Measurements from ENCODE around the gene ACP4.
"Not testable (repeated sequence)": the region's sequence is repeated elsewhere in the genome, so short reads cannot be mapped to it uniquely, and the experiment has no call there.

Gene ACP4

GRCh38 chr19:50777830-50778303 is 12.3 kb upstream of the ACP4 start:
- no peak for DNase-seq

GRCh38 chr19:50778906-50779430 is 11.2 kb upstream of the ACP4 start:
- no peak for DNase-seq

- no peak for DNase-seq
These were observed 10.4 kb upstream of the ACP4 start for GRCh38 chr19:50779504-50780457.

DNA sequence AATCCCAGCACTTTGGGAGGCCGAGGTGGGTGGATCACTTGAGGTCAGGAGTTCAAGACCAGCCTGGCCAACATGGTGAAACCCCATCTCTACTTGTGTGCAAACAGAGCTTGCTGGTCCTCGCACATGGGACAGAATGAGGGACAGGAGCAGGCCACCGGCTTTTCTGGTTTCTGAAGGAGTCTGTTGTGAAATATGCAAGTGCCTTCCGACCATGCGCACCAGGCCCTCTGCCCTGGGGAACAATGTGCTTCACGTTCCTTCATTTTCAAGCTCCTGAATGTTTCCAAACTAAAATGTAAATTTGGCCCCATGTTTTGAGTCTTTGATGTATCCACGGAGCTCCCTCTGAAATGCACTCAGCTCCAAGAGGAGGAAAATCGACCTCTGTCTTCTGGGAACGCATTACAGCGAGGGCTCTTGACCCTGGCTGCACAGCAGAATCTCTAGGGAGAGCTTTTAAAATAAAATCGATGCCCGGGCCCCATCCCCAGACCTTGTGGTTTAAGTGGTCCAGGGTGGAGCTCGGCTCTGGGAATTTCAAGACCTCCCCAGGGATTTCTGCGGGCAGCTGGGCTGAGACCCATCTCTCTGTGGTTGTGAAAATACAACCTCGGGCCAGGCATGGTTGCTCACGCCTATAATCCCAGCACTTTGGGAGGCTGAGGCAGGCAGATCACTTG is 9.3 kb upstream of the ACP4 start:
- DNase-seq, result no peak

GRCh38 chr19:50783848-50784152 is 6.4 kb upstream of the ACP4 start:
- not testable (repeated sequence) for DNase-seq

DNA sequence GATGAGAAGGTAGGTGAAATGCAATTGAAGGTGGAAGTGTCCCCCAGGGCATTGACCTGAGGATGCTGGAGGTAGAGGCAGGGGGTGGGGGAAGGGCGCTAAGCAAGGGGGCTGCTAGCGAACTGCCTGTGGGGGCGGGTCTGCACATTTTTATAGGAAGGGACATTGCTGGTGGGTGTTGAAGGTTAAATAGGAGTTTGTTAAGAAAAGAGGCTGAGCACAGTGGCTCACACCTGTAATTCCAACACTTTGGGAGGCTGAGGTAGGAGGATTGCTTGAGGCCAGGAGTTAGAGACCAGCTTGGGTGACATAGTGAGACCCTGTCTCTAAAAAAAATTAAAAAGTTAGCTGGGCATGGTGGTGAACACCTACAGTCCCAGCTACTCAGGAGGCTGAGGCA is 5.5 kb upstream of the ACP4 start:
- DNase-seq, result no peak

GRCh38 chr19:50785329-50785728 is 4.9 kb upstream of the ACP4 start:
- no peak for DNase-seq

- DNase-seq, result no peak
These were observed 780 bp downstream of the ACP4 start for GRCh38 chr19:50790922-50791467.

- DNase-seq, result no peak
These were observed 1.5 kb downstream of the ACP4 start for GRCh38 chr19:50791594-50792271.

DNA sequence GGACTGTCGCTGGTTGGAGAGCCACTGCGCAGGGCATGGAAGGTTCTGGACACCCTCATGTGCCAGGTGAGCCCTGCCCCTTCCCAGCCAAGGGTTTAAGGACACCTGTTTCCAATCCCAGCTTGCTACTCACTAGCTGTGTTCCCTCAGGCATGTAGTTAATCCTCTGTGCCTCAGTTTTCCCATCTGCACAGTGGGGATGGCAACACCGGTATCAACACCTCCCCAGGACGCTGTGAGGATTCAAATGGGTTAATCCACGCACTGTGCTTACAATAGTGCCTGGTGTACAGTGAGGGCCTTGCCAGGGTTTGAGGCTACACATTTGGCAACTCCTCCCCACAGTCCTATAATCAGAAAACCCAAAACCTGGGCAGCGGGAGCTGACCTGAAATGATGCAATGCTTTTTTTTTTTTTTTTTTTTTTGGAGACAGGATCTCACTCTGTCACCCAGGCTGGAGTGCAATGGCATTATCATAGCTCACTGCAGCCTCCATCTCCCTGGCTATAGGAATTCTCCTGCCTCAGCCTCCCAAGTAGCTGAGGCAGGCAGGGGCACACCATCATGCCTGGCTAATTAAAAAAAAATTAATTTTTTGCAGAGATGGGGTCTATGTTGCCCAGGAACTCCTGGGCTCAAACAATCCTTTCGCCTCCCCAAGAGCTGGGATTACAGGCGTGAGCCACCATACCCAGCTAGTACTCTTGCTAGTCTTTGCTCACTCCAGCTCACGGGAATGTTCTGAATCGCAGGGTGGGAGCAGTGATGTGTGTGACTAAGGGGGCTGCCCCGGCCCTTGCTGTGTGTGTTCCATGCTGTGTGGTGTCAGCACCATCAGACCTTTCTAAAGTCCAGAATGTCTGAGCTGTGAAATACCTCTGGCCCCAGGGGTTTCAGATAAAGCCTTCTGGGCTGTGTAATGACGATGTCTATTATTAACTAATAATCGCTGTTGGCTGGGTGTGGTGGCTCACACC is 2.3 kb downstream of the ACP4 start:
- DNase-seq, result no peak

GRCh38 chr19:50793558-50794065 is 3.4 kb downstream of the ACP4 start:
- DNase-seq, result no peak

DNA sequence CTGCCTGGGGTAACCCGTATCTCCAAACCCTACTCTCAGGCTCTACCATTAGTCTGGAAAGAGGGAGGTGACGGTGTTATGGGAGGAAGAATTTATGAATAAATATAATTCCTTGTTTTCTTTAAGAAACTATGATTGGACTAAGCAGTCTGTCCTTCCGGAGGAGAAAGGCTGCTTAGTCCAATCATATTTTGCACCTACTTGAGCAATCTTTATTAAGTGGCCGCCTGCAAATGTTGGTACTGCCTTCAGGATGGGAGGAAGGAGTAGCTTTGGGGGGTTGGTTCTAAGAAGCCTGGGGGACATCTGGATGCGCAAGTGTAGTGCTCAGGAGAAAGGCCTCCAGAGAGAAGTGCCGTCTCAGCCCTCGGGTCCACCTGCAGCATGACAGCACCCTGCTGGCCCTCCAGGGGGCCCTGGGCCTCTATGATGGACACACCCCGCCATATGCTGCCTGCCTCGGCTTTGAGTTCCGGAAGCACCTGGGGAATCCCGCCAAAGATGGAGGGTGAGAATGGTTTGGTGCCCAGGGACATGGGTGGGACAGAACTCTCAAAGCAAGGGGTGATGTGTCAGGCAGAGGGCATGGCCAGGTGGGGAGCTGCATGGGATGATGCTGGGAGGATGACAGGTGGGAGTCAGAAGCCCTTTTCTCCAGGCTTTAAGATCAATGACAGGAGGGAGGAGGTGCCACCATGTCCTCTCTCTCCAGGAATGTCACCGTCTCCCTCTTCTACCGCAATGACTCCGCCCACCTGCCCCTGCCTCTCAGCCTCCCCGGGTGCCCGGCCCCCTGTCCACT is 4.1 kb downstream of the ACP4 start:
- DNase-seq, result no peak

DNA sequence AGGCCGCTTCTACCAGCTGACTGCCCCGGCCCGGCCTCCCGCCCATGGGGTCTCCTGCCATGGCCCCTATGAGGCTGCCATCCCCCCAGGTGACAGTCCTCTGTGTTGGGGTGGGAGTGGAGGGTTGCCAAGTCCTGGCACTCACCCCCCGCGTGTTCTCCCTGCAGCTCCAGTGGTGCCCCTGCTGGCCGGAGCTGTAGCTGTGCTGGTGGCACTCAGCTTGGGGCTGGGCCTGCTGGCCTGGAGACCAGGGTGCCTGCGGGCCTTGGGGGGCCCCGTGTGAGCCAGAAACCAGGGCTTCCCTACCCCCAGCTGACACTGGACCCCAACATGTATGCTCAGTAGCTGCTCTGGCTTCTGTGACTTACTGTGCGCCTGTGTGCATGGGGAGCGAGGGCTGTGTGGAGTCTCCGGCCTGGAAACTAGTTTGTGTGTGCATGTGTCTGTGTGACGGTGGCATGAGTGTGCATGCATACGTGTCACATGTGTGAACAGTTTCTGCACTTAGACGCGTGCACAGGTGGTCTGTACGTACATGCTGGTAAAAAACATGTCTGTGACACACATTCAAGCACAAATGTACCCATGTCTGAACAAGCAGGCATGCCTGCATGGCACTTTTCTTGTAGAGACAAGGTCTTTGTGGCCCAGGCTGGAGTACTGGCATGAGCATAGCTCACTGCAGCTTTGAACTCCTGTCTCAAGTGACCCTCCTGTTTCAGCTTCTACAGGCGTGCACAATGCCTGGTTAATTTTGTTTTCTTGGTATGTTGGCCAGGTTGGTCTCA is 4.9 kb downstream of the ACP4 start:
- DNase-seq, result no peak

GRCh38 chr19:50795664-50796073 is 5.5 kb downstream of the ACP4 start:
- DNase-seq, result no peak

GRCh38 chr19:50796128-50796633 is 6.0 kb downstream of the ACP4 start:
- DNase-seq, result no peak

- no peak for DNase-seq
These were observed 6.6 kb downstream of the ACP4 start for GRCh38 chr19:50796634-50797428.

- no peak for DNase-seq
These were observed 7.2 kb downstream of the ACP4 start for GRCh38 chr19:50797429-50797780.

GRCh38 chr19:50797781-50798658 is 7.8 kb downstream of the ACP4 start:
- no peak for DNase-seq
